ENCODE measurements around the gene CCR3.

CCR3 gene

GRCh38 chr3:46200211-46200610 lies 42.0 kb upstream of the CCR3 start:
- Mint-ChIP-seq H3K27me3 (ENCODE audit: low read depth) (peaks cover 4% of the 10 kb centered on the region), H3K9me3 (peaks cover 9% of the 10 kb centered on the region), H3K4me1 (no peaks in the 10 kb centered on the region), H3K27ac (no peak overlapping the region), H3K4me3 (no peak overlapping the region), H3K36me3 (ENCODE audit: low read depth) (no peaks in the 10 kb centered on the region)
- TF ChIP-seq, protein P1, sequence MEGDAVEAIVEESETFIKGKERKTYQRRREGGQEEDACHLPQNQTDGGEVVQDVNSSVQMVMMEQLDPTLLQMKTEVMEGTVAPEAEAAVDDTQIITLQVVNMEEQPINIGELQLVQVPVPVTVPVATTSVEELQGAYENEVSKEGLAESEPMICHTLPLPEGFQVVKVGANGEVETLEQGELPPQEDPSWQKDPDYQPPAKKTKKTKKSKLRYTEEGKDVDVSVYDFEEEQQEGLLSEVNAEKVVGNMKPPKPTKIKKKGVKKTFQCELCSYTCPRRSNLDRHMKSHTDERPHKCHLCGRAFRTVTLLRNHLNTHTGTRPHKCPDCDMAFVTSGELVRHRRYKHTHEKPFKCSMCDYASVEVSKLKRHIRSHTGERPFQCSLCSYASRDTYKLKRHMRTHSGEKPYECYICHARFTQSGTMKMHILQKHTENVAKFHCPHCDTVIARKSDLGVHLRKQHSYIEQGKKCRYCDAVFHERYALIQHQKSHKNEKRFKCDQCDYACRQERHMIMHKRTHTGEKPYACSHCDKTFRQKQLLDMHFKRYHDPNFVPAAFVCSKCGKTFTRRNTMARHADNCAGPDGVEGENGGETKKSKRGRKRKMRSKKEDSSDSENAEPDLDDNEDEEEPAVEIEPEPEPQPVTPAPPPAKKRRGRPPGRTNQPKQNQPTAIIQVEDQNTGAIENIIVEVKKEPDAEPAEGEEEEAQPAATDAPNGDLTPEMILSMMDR (IDR thresholded peaks at IDR 0.05; ENCODE audit: unreplicated experiment in 3 of 3), result no peak

GRCh38 chr3:46200790-46201189 lies 41.5 kb upstream of the CCR3 start:
- H3K36me3 Mint-ChIP-seq (ENCODE audit: low read depth), result no peaks in the 10 kb centered on the region
- TF ChIP-seq, protein P1 (IDR thresholded peaks at IDR 0.05; ENCODE audit: unreplicated experiment in 3 of 3), result no peak
- peaks cover 4% of the 10 kb centered on the region for H3K27me3 Mint-ChIP-seq (ENCODE audit: low read depth)
- H3K4me1 Mint-ChIP-seq, result no peaks in the 10 kb centered on the region
- H3K27ac Mint-ChIP-seq, result no peak overlapping the region
- H3K4me3 Mint-ChIP-seq, result no peak overlapping the region
- H3K9me3 Mint-ChIP-seq, result peaks cover 6% of the 10 kb centered on the region

DNA sequence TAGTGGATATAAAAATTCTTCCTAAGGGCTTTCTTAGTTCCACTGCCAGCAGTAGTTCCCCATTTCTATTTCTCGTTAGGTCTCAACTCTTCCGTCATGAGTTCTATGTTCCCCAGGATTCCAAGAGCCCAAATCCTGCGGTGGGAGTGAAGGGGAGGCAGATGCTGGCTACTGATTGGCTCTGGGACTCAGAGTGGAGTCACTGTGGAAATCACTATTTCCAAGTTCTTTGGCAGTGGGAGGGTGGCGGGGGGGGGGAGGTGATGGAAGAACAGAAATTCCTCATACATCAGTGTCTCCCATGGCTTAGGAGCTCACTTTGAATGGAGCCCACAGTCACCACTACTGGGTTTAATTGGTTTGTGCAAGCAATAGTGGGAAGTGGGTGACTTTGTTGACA lies 39.7 kb upstream of the CCR3 start:
- TF ChIP-seq, protein P1 (IDR thresholded peaks at IDR 0.05; ENCODE audit: unreplicated experiment in 3 of 3), result no peak
- Mint-ChIP-seq H3K36me3 (ENCODE audit: low read depth) (no peaks in the 10 kb centered on the region), H3K9me3 (peaks cover 2% of the 10 kb centered on the region), H3K27ac (no peak overlapping the region), H3K4me3 (no peak overlapping the region), H3K27me3 (ENCODE audit: low read depth) (peaks cover 4% of the 10 kb centered on the region), H3K4me1 (no peaks in the 10 kb centered on the region)

- TF ChIP-seq, protein P1 (IDR thresholded peaks at IDR 0.05; ENCODE audit: unreplicated experiment in 3 of 3), result no peak
These were observed 38.6 kb upstream of the CCR3 start for GRCh38 chr3:46203681-46204080.

DNA sequence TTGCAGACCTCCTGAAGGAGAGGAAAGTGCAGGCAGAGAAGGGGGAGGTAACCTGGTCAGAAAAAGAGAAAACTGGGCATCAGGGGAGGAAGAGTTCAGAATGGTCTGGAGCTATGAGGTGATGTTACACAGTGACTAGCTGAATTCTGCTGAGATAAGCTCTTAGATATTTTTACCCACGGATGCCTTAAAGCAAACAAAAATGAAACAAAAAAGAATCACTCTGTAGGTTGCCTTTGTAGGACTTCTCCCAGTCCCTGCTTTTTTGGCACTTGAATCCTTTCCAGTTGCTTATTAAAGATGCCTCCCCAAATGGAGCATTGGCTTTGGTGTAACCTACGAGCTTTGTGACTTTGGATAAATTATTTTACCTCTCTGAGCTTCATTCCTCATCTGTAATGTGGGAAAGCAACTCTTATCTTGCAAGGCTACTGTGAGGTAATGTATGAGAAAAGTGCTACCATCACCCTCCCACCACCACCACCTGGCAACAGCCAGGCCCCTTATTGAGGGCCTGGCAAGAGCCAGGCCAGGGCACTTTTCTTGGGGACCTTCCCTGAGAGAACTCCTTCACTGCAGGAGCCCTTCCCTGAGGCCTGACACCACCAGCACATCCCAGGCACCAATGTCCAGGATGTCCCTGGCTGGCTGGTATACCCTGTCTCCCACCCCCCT lies 36.8 kb upstream of the CCR3 start:
- Mint-ChIP-seq H3K4me3 (no peak overlapping the region), H3K36me3 (ENCODE audit: low read depth) (no peaks in the 10 kb centered on the region), H3K9me3 (no peaks in the 10 kb centered on the region), H3K27ac (no peak overlapping the region), H3K4me1 (no peaks in the 10 kb centered on the region), H3K27me3 (ENCODE audit: low read depth) (peaks cover 7% of the 10 kb centered on the region)
- TF ChIP-seq, protein P1 (IDR thresholded peaks at IDR 0.05; ENCODE audit: unreplicated experiment in 3 of 3), result no peak

More at GRCh38 chr3:46203681-46204080, 38.6 kb upstream of the CCR3 start:
- H3K36me3 Mint-ChIP-seq (ENCODE audit: low read depth), result no peaks in the 10 kb centered on the region
- H3K27ac Mint-ChIP-seq, result no peak overlapping the region
- no peaks in the 10 kb centered on the region for H3K4me1 Mint-ChIP-seq
- no peaks in the 10 kb centered on the region for H3K9me3 Mint-ChIP-seq
- peaks cover 7% of the 10 kb centered on the region for H3K27me3 Mint-ChIP-seq (ENCODE audit: low read depth)
- H3K4me3 Mint-ChIP-seq, result no peak overlapping the region

All from nephron (organoid).